DND-41 (cell line): ENCODE results near the gene DGKB.

Source experiments
- CTCF ChIP-seq: IDR thresholded peaks from 2 replicates; pipeline ENCODE4 v1.5.1; 2012; ENCODE audit warnings: borderline replicate concordance, low read length, moderate library complexity, mild to moderate bottlenecking; ENCODE audit not compliant: poor library complexity, severe bottlenecking; ENCODE audit errors: extremely low read depth
- EZH2 ChIP-seq: IDR thresholded peaks from 3 replicates; pipeline ENCODE4 v1.6.1; 2012; ENCODE audit warnings: borderline replicate concordance, low read depth, mild to moderate bottlenecking, moderate library complexity, low read length, inconsistent platforms; ENCODE audit not compliant: severe bottlenecking

- TF ChIP-seq EZH2 (no peak), CTCF (no peak)
Observed at GRCh38 chr7:14583518-14583917, 319.0 kb downstream of the DGKB start.
